Right lobe of liver (tissue), 4 donors: ENCODE data around the gene COX4I1.
A peak's percentile ranks its signal among the peaks of the same experiment; 100 is the strongest.

ENCODE experiments used
- POLR2A ChIP-seq: fragments of 450-650 bp; IDR thresholded peaks from one replicate; pipeline ENCODE4 v1.6.1; 2017; ENCODE audit warnings: antibody characterized with exemption, mild to moderate bottlenecking
- TF ChIP-seq, protein P1 (sequence below), 4 donors: fragments of 200-600 bp in 3 of 4; fragments of 450-650 bp in 1 of 4; IDR thresholded peaks; one replicate each; pipeline versions ENCODE4 v1.5.1 to v1.8.0; 2016 to 2022; ENCODE audit warnings: antibody characterized with exemption in 4 of 4, mild to moderate bottlenecking in 2 of 4
- donor health status: DM: no; HTN: no; CAD: no.
- donor health status: DM: no; HTN: no; CAD: no.
- donor health status: DM: no; HTN: yes; CAD: no.

- TF ChIP-seq, protein P1, sequence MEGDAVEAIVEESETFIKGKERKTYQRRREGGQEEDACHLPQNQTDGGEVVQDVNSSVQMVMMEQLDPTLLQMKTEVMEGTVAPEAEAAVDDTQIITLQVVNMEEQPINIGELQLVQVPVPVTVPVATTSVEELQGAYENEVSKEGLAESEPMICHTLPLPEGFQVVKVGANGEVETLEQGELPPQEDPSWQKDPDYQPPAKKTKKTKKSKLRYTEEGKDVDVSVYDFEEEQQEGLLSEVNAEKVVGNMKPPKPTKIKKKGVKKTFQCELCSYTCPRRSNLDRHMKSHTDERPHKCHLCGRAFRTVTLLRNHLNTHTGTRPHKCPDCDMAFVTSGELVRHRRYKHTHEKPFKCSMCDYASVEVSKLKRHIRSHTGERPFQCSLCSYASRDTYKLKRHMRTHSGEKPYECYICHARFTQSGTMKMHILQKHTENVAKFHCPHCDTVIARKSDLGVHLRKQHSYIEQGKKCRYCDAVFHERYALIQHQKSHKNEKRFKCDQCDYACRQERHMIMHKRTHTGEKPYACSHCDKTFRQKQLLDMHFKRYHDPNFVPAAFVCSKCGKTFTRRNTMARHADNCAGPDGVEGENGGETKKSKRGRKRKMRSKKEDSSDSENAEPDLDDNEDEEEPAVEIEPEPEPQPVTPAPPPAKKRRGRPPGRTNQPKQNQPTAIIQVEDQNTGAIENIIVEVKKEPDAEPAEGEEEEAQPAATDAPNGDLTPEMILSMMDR (IDR thresholded peaks at IDR 0.05) = no peak
- TF ChIP-seq POLR2A = peak; percentile 82
Measured at GRCh38 chr16:85847681-85848601, 48.4 kb downstream of the COX4I1 start.
